RWPE1 (cell line): ENCODE measurements around the gene NT5E.

ENCODE experiments used
- CTCF ChIA-PET: fragments of 350-600 bp; sonication (Branson Sonifier 250); formaldehyde crosslinking; extraction: SDS; loops from one replicate; lab custom pipeline; 2021; lab: Yijun Ruan, JAX
- POLR2A ChIA-PET: fragments of 400-600 bp; formaldehyde crosslinking; extraction: SDS; loops from one replicate; lab custom pipeline; 2020; ENCODE audit warnings: antibody characterized with exemption; ENCODE audit not compliant: low non-redundant PET; lab: Yijun Ruan, JAX
- DNase-seq: peaks from one replicate; pipeline ENCODE4 v3.0.0; 2012; ENCODE audit warnings: low spot score
- H3K27ac ChIP-seq: fragments of 450-650 bp; 2 replicates; pipeline ENCODE4 v1.5.1; 2017
- CTCF ChIP-seq: fragments of 450-650 bp; conservative IDR thresholded peaks from 2 replicates; pipeline ENCODE4 v1.5.1; 2017; ENCODE audit warnings: low read depth, mild to moderate bottlenecking

Gene NT5E

GRCh38 chr6:85425997-85426396 is 23.9 kb upstream of the NT5E start:
- CTCF ChIA-PET = no interaction called here
- POLR2A ChIA-PET = no interaction called here
- no peak overlapping the region for H3K27ac ChIP-seq
- TF ChIP-seq CTCF = no peak
- no peak for DNase-seq

GRCh38 chr6:85428486-85428885 is 21.4 kb upstream of the NT5E start:
- TF ChIP-seq CTCF = no peak
- DNase-seq = no peak
- ChIA-PET CTCF (no interaction called here), POLR2A (no interaction called here)
- H3K27ac ChIP-seq = no peak overlapping the region

DNA sequence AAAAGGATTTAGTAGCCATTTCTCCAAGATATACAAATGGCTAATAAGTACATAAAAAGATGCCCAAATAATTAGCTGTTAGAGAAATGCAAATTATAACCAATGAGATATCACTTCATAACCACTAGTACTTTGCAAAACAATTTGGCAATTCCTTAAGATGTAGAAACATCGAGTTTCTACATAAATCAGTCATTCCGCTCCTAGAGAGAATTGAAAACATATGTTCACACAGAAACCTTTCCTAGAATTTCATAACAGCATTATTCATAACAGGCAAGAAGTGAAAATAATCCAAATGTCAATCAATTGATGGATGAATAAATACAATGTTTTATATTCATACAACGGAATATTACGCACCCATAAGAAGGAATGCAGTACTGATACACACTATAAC is 20.5 kb upstream of the NT5E start:
- TF ChIP-seq CTCF = no peak
- ChIA-PET POLR2A (no interaction called here), CTCF (no interaction called here)
- no peak overlapping the region for H3K27ac ChIP-seq
- DNase-seq = no peak

DNA sequence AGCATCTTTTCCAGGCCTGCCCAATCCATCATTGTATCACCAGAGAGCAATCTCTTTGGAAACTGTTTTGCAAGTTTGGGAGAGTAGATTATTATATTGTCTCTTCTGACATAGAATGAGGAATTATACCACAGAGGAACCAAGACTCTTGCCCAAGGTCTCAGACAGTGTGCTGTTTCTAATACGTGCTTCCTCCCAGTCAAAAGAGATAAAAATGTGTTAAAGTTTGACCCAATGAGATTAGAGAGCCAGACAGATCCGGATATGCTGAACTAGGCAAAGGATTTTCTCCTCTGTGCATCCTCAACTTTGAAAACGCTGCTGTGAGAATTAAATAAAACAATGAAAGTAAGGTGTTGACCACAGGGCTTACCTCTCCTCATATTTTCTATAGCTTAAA is 18.6 kb upstream of the NT5E start:
- CTCF ChIA-PET = no interaction called here
- POLR2A ChIA-PET = no interaction called here
- no peak for TF ChIP-seq CTCF

DNA sequence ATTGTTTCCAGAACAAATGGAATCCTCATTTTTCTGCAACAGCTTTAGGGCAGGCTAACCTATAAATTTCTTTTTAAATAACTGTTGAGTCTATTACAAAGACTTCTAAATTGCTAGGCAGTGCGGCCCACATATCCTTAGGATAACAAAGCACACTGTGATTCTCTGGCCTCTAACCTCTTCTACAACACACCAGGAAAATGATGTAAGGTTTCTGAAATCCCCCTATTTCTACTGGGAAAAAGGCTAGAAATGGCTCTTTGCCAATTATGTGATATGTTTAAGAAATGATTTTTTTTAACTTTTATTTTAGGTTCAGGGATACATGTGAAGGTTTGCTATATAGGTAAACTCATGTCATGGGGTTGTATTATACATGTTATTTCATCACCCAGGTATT is 17.3 kb upstream of the NT5E start:
- DNase-seq = no peak
- no peak overlapping the region for H3K27ac ChIP-seq
- ChIA-PET POLR2A (no interaction called here), CTCF (no interaction called here)
- no peak for TF ChIP-seq CTCF

More for the DNA sequence above, 18.6 kb upstream of the NT5E start:
- no peak overlapping the region for H3K27ac ChIP-seq
- no peak for DNase-seq

DNA sequence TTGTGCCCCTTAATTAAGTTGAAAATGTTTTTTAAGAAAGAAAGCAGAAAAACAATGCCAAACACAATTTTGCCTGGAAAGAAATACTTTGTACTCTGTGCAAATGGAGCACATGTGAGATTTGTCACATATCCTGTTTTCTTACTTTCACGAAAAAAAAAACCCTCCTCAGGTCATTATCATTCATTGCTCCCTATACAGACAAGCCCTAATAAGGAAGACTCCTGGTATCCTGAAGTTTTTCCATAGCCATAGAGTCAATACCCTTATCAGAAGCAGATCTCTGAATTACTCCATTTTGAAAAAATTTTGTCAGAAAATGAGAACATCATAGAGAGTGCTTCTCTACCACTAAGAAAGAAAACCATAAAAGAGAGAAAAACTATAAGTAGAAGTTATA is 14.0 kb upstream of the NT5E start:
- POLR2A ChIA-PET = no interaction called here
- TF ChIP-seq CTCF = no peak
- CTCF ChIA-PET = no interaction called here

DNA sequence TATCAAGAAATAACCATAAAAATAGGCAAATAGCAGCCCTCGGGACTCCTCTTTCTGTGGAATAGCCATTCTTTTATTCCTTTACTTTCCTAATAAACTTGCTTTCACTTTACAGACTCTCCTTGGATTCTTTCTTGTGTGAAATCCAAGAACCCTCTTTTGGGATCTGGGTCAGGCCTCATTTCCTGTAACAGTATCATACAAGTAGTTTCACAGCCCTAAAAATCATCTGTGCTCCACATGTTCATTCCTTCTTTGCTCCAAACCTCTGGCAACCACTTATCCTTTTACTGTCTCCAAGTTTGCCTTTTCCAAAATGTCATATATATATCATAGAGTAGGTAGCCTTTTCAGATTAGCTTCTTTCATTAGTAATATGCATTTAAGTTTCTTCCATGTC is 13.5 kb upstream of the NT5E start:
- CTCF ChIA-PET = interaction anchor here (0.6 kb wide), 2 partner anchors 9 to 586 kb away, joined by 3 read pairs; no protein-coding TSS in a partner anchor

More for the DNA sequence above, 14.0 kb upstream of the NT5E start:
- no peak for DNase-seq
- no peak overlapping the region for H3K27ac ChIP-seq

More for the DNA sequence above, 13.5 kb upstream of the NT5E start:
- DNase-seq = no peak
- no peak for TF ChIP-seq CTCF
- H3K27ac ChIP-seq = no peak overlapping the region
- POLR2A ChIA-PET = no interaction called here
